ENCODE measurements around the gene SMC2. TPM values are rescaled to one million over a fixed set of nuclear protein-coding genes. Genes with fewer than 3 reads are reported as not detected.

Gene SMC2
- total and polyA plus RNA-seq, 2 of the 13 experiments (the other 11 are each of a cell fraction or from before 2014, with no cell fraction given): 5.6 to 36.7 TPM

- Histone ChIP-seq H3K4me2 (ENCODE audit: low read depth, low read length) (peak overlapping the region; percentile 72), H2AFZ (ENCODE audit: low read length) (peak overlapping the region; percentile 94), H3K27me3 (ENCODE audit: control insufficient read depth in 1 of 2, insufficient read depth in 2 of 2, low read length in 2 of 2) (no peaks in the 10 kb centered on the region), H3K36me3 (replicated peaks in 1 of 2; ENCODE audit: control insufficient read depth in 1 of 2, insufficient read depth in 2 of 2, low read length in 2 of 2) (no peaks in the 10 kb centered on the region), H4K20me1 (ENCODE audit: insufficient read depth, low read length) (no peaks in the 10 kb centered on the region), H3K4me1 (ENCODE audit: insufficient read depth, low read length) (peaks cover 31% of the 10 kb centered on the region), H3K9ac (ENCODE audit: insufficient read depth, low read depth, low read length) (peak overlapping the region; percentile 90), H3K79me2 (ENCODE audit: insufficient read depth, low read length) (peaks cover 9% of the 10 kb centered on the region), H3K27ac (ENCODE audit: extremely low read length, insufficient read depth, low read length) (peak overlapping the region; percentile 94), H3K4me3 (replicated peaks in 1 of 3; ENCODE audit: insufficient read depth in 1 of 3, low read depth in 2 of 3, low read length in 3 of 3) (peak overlapping the region; percentile 76 to 83 (median 83)), H3K9me3 (ENCODE audit: low read length) (no peaks in the 10 kb centered on the region)
- in situ Hi-C loops (cut with HindIII; ENCODE audit: extremely low pct_ligation_motif_present, low pct_unique_long_range_greater_than_20kb): no loop called here
- intact Hi-C loops (cut with micrococcal nuclease; ENCODE audit: unreplicated experiment): loop anchor here (5.0 to 10.0 kb wide), 3 partner anchors 160 to 697 kb away; partner anchors contain the start of gene NIPSNAP3A
- FAIRE-seq (no peak), DNase-seq (ENCODE audit: low spot score) (peak; percentile 9), ATAC-seq (peak; percentile 11)
- WGBS (ENCODE audit: low lambda C conversion rate): 2% methylated on average over 12 of the region's 18 CpGs
- ChIA-PET CTCF (ENCODE audit: low intra/inter-chr PET ratio, low total read pairs) (no interaction called here), POLR2A (interaction anchor here (2.5 kb wide), 1 partner anchor 21 kb away, joined by 9 read pairs; no protein-coding TSS in a partner anchor)
- TF ChIP-seq ZNF224 (CRISPR knock-in tag; IDR thresholded peaks at IDR 0.05) (no peak), ZNF234 (CRISPR knock-in tag; conservative IDR thresholded peaks at IDR 0.05) (0 out of 2 replicates have a peak, but pooled peaks have one; percentile 7), KDM5A (IDR thresholded peaks at IDR 0.05; ENCODE audit: borderline replicate concordance, low read length) (0 out of 2 replicates have a peak, but pooled peaks have one; percentile 11)
- BruUV-seq (replicated peaks): TSS peak; percentile 61
Observed at GRCh38 chr9:104094534-104095015, 466 bp downstream of the SMC2 start.

GRCh38 chr9:104099630-104100029, 5.5 kb downstream of the SMC2 start:
- Histone ChIP-seq H2AFZ (ENCODE audit: low read length) (no peak overlapping the region), H3K27me3 (ENCODE audit: control insufficient read depth in 1 of 2, insufficient read depth in 2 of 2, low read length in 2 of 2) (no peaks in the 10 kb centered on the region), H3K36me3 (replicated peaks in 1 of 2; ENCODE audit: control insufficient read depth in 1 of 2, insufficient read depth in 2 of 2, low read length in 2 of 2) (peaks cover 3 to 26% of the 10 kb centered on the region in 2 experiments; a peak in 3 of 5 replicates), H3K4me1 (ENCODE audit: insufficient read depth, low read length) (peaks cover 16% of the 10 kb centered on the region), H4K20me1 (ENCODE audit: insufficient read depth, low read length) (no peaks in the 10 kb centered on the region), H3K9me3 (ENCODE audit: low read length) (no peaks in the 10 kb centered on the region), H3K4me3 (replicated peaks in 1 of 3; ENCODE audit: insufficient read depth in 1 of 3, low read depth in 2 of 3, low read length in 3 of 3) (no peak overlapping the region), H3K4me2 (ENCODE audit: low read depth, low read length) (no peak overlapping the region), H3K79me2 (ENCODE audit: insufficient read depth, low read length) (peaks cover 7% of the 10 kb centered on the region), H3K27ac (ENCODE audit: extremely low read length, insufficient read depth, low read length) (no peak overlapping the region), H3K9ac (ENCODE audit: insufficient read depth, low read depth, low read length) (no peak overlapping the region)
- ATAC-seq: no peak
- ChIA-PET CTCF (ENCODE audit: low intra/inter-chr PET ratio, low total read pairs) (no interaction called here), POLR2A (no interaction called here)
- in situ Hi-C loops (cut with HindIII; ENCODE audit: extremely low pct_ligation_motif_present, low pct_unique_long_range_greater_than_20kb) (no loop called here), intact Hi-C loops (cut with micrococcal nuclease; ENCODE audit: unreplicated experiment) (loop anchor here (10.0 kb wide), 1 partner anchor 165 kb away; no protein-coding TSS in a partner anchor)
- FAIRE-seq: no peak
- DNase-seq (ENCODE audit: low spot score): no peak
- 96% methylated on average over 1 of the region's 1 CpG for WGBS (ENCODE audit: low lambda C conversion rate)
- no TSS peak for BruUV-seq (replicated peaks)
- TF ChIP-seq ADNP (CRISPR knock-in tag; IDR thresholded peaks at IDR 0.05) (no peak), ZFYVE20 (CRISPR knock-in tag; IDR thresholded peaks at IDR 0.05; ENCODE audit: borderline replicate concordance, low read depth) (no peak), ZNF788 (CRISPR knock-in tag; IDR thresholded peaks at IDR 0.05; ENCODE audit: borderline replicate concordance) (no peak), FOXO1 (CRISPR knock-in tag; IDR thresholded peaks at IDR 0.05) (no peak), NR3C1 (CRISPR knock-in tag; IDR thresholded peaks at IDR 0.05) (no peak), ZSCAN25 (CRISPR knock-in tag; IDR thresholded peaks at IDR 0.05) (no peak), ZNF703 (CRISPR knock-in tag; IDR thresholded peaks at IDR 0.05; ENCODE audit: borderline replicate concordance) (no peak), TBX2 (CRISPR knock-in tag; IDR thresholded peaks at IDR 0.05; ENCODE audit: borderline replicate concordance) (no peak), MED13 (CRISPR knock-in tag; IDR thresholded peaks at IDR 0.05) (no peak), RAD21 (CRISPR knock-in tag; IDR thresholded peaks at IDR 0.05) (no peak), ELF1 (CRISPR knock-in tag; IDR thresholded peaks at IDR 0.05) (no peak), MAF1 (CRISPR knock-in tag; IDR thresholded peaks at IDR 0.05; ENCODE audit: borderline replicate concordance) (no peak), HNRNPUL1 (IDR thresholded peaks at IDR 0.05; ENCODE audit: low read depth, low read length) (no peak), ZNF512 (CRISPR knock-in tag; IDR thresholded peaks at IDR 0.05) (no peak), CBX1 (IDR thresholded peaks at IDR 0.05; ENCODE audit: low read depth) (no peak)

Data from HepG2 (cell line).